ENCODE measurements around the gene FAM217B.

The FAM217B gene

GRCh38 chr20:59997896-59998295 is 57.7 kb downstream of the FAM217B start:
- Histone ChIP-seq H3K27me3 (replicated peaks) (no peaks in the 10 kb centered on the region), H3K36me3 (replicated peaks) (no peaks in the 10 kb centered on the region), H3K4me3 (ENCODE audit: low read depth, low read length) (no peak overlapping the region), H3K27ac (no peak overlapping the region)
- in situ Hi-C loops (cut with HindIII; ENCODE audit: low pct_ligation_motif_present, low sequenced_read_pairs), result no loop called here
- TF ChIP-seq, protein P1, sequence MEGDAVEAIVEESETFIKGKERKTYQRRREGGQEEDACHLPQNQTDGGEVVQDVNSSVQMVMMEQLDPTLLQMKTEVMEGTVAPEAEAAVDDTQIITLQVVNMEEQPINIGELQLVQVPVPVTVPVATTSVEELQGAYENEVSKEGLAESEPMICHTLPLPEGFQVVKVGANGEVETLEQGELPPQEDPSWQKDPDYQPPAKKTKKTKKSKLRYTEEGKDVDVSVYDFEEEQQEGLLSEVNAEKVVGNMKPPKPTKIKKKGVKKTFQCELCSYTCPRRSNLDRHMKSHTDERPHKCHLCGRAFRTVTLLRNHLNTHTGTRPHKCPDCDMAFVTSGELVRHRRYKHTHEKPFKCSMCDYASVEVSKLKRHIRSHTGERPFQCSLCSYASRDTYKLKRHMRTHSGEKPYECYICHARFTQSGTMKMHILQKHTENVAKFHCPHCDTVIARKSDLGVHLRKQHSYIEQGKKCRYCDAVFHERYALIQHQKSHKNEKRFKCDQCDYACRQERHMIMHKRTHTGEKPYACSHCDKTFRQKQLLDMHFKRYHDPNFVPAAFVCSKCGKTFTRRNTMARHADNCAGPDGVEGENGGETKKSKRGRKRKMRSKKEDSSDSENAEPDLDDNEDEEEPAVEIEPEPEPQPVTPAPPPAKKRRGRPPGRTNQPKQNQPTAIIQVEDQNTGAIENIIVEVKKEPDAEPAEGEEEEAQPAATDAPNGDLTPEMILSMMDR (IDR thresholded peaks at IDR 0.05; ENCODE audit: low read depth, low read length, missing control alignments), result no peak
- no peak for DNase-seq
